Cerebellar nuclear complex (tissue), 1 donor: ENCODE data around the gene CD101.

Experiments used
- DNase-seq, 2 experiments: peaks; one replicate each; lab custom pipeline; 2025; lab: John Stamatoyannopoulos, UW

Gene CD101

GRCh38 chr1:116986421-116987255, 14.9 kb upstream of the CD101 start:
- no peak for DNase-seq

GRCh38 chr1:116987256-116987555, 14.4 kb upstream of the CD101 start:
- DNase-seq = no peak

- no peak for DNase-seq
Measured at GRCh38 chr1:116988248-116988647, 13.3 kb upstream of the CD101 start.

- DNase-seq = no peak
Measured at GRCh38 chr1:116988908-116989307, 12.7 kb upstream of the CD101 start.

- DNase-seq = no peak
Measured at GRCh38 chr1:116989835-116990234, 11.7 kb upstream of the CD101 start.

GRCh38 chr1:116990612-116991151, 10.9 kb upstream of the CD101 start:
- no peak for DNase-seq

- no peak for DNase-seq
Measured at GRCh38 chr1:116991171-116991845, 10.3 kb upstream of the CD101 start.

GRCh38 chr1:116991918-116992317, 9.6 kb upstream of the CD101 start:
- no peak for DNase-seq

GRCh38 chr1:116993286-116993685, 8.3 kb upstream of the CD101 start:
- DNase-seq = no peak

GRCh38 chr1:116994411-116994810, 7.1 kb upstream of the CD101 start:
- DNase-seq = no peak

GRCh38 chr1:116997066-116997465, 4.5 kb upstream of the CD101 start:
- DNase-seq = no peak

- no peak for DNase-seq
Measured at GRCh38 chr1:116997636-116998035, 3.9 kb upstream of the CD101 start.

- DNase-seq = no peak
Measured at GRCh38 chr1:116999596-116999995, 2.0 kb upstream of the CD101 start.

- no peak for DNase-seq
Measured at GRCh38 chr1:117000142-117000541, 1.4 kb upstream of the CD101 start.

- no peak for DNase-seq
Measured at GRCh38 chr1:117003223-117003875, 1.8 kb downstream of the CD101 start.

GRCh38 chr1:117007719-117008013, 6.1 kb downstream of the CD101 start:
- DNase-seq = no peak

GRCh38 chr1:117008656-117009055, 7.1 kb downstream of the CD101 start:
- no peak for DNase-seq

GRCh38 chr1:117009132-117009531, 7.6 kb downstream of the CD101 start:
- DNase-seq = no peak

GRCh38 chr1:117010310-117010969, 8.9 kb downstream of the CD101 start:
- no peak for DNase-seq

GRCh38 chr1:117011334-117011733, 9.8 kb downstream of the CD101 start:
- DNase-seq = no peak

GRCh38 chr1:117013309-117013858, 11.8 kb downstream of the CD101 start:
- DNase-seq = no peak

GRCh38 chr1:117014209-117014608, 12.6 kb downstream of the CD101 start:
- DNase-seq = no peak
